A549 (cell line): ENCODE data around the gene FLII. TPM values are rescaled to one million over a fixed set of nuclear protein-coding genes. Genes with fewer than 3 reads are reported as not detected.

Experiments
- ATAC-seq, 2 experiments: fragments of 200-7000 bp in 1 of 2; fragments of >200 bp in 1 of 2; cut with Nextera tagmentation in 1 of 2; cut with Tn5 transposase in 1 of 2; 3 replicates each; pipeline versions ENCODE4 v1.8.0 to v1.9.1; 2018 to 2020; ENCODE audit warnings: mild to moderate bottlenecking in 1 of 2, moderate library complexity in 1 of 2
- CTCF ChIA-PET: fragments of 300-600 bp; sonication (Branson Sonifier 250); formaldehyde crosslinking; extraction: SDS; loops from one replicate; lab custom pipeline; 2021; ENCODE audit warnings: antibody characterized with exemption, inconsistent platforms; lab: Yijun Ruan, JAX
- POLR2A ChIA-PET: fragments of 350-600 bp; formaldehyde crosslinking; extraction: SDS; loops from one replicate; lab custom pipeline; 2021; ENCODE audit warnings: antibody characterized with exemption, inconsistent platforms; lab: Yijun Ruan, JAX
- DNase-seq, 2 experiments: peaks; one replicate each; pipeline versions ENCODE4 v3.0.0 to v3.0.0-alpha.2; 2011 to 2016; ENCODE audit warnings: low read depth in 1 of 2, low spot score in 1 of 2
- FAIRE-seq: peaks from 2 replicates; lab custom pipeline; 2011; peaks lifted over from hg19 to GRCh38; lab: Jason Lieb, UNC
- H3K27ac ChIP-seq, 2 experiments: fragments of >200 bp; sonication (Bioruptor Twin); formaldehyde crosslinking; 3 replicates each; pipeline ENCODE4 v1.5.1; 2016 to 2017
- H3K4me1 ChIP-seq: fragments of >200 bp; sonication (Bioruptor Twin); formaldehyde crosslinking; 3 replicates; pipeline ENCODE4 v1.6.1; 2016
- H3K4me2 ChIP-seq: fragments of >200 bp; sonication (Bioruptor Twin); formaldehyde crosslinking; 3 replicates; pipeline ENCODE4 v1.6.1; 2016
- H3K4me3 ChIP-seq: fragments of >200 bp; sonication (Bioruptor Twin); formaldehyde crosslinking; 3 replicates; pipeline ENCODE4 v1.5.1; 2016
- H3K9me3 ChIP-seq: fragments of >200 bp; sonication (Bioruptor Twin); formaldehyde crosslinking; 3 replicates; pipeline ENCODE4 v1.6.1; 2016
- ATOH8 ChIP-seq: fragments of 250-450 bp; sonication (Bioruptor Pico); IDR thresholded peaks from 2 replicates; pipeline ENCODE4 v1.5.0; 2020; ENCODE audit warnings: low read depth, mild to moderate bottlenecking, moderate library complexity
- BCL3 ChIP-seq: fragments of >200 bp; sonication (Bioruptor Twin); formaldehyde crosslinking; IDR thresholded peaks from 3 replicates; pipeline ENCODE4 v1.6.1; 2016
- CEBPB ChIP-seq, 2 experiments: fragments of >200 bp in 1 of 2; sonication (Bioruptor Twin) in 1 of 2; formaldehyde crosslinking in 1 of 2; IDR thresholded peaks; 2 replicates each; pipeline ENCODE4 v1.6.1; 2012 to 2016
- CTCF ChIP-seq: fragments of >200 bp; sonication (Bioruptor Twin); formaldehyde crosslinking; IDR thresholded peaks from 3 replicates; pipeline ENCODE4 v1.5.1; 2016
- ESRRA ChIP-seq: fragments of 150-350 bp; IDR thresholded peaks from 2 replicates; pipeline ENCODE4 v1.6.1; 2014; ENCODE audit warnings: mild to moderate bottlenecking, low read length, borderline replicate concordance
- FOSL2 ChIP-seq, 2 experiments: fragments of 450-650 bp in 1 of 2; fragments of >200 bp in 1 of 2; sonication (Bioruptor Twin) in 1 of 2; formaldehyde crosslinking; IDR thresholded peaks; 2 replicates each; pipeline versions ENCODE4 v1.5.0 to v1.6.1; 2016 to 2020; ENCODE audit warnings: mild to moderate bottlenecking in 1 of 2, moderate library complexity in 1 of 2
- HEYL ChIP-seq: fragments of 250-450 bp; sonication (Bioruptor Pico); IDR thresholded peaks from 2 replicates; pipeline ENCODE4 v1.8.0; 2021; ENCODE audit warnings: mild to moderate bottlenecking, moderate library complexity
- HOXA7 ChIP-seq: fragments of 250-450 bp; sonication (Bioruptor Pico); IDR thresholded peaks from 2 replicates; pipeline ENCODE4 v1.5.0; 2020; ENCODE audit warnings: mild to moderate bottlenecking, moderate library complexity
- JUNB ChIP-seq: fragments of >200 bp; sonication (Bioruptor Twin); formaldehyde crosslinking; IDR thresholded peaks from 2 replicates; pipeline ENCODE4 v1.6.1; 2016
- NFE2L2 ChIP-seq: fragments of 150-350 bp; conservative IDR thresholded peaks from 2 replicates; pipeline ENCODE4 v1.6.1; 2014; ENCODE audit warnings: low read length
- PBX3 ChIP-seq: IDR thresholded peaks from 2 replicates; pipeline ENCODE4 v1.6.1; 2012
- PHF8 ChIP-seq: fragments of 200-600 bp; sonication (generic); IDR thresholded peaks from 2 replicates; pipeline ENCODE4 v1.6.1; 2016; ENCODE audit warnings: low read depth, mild to moderate bottlenecking, antibody characterized with exemption, moderate library complexity, borderline replicate concordance
- POLR2AphosphoS2 ChIP-seq: conservative IDR thresholded peaks from 2 replicates; pipeline ENCODE4 v1.6.1; 2012; ENCODE audit warnings: low read length, improper control_type of control experiment, inconsistent platforms
- REST ChIP-seq: fragments of 200-600 bp; sonication (generic); IDR thresholded peaks from 2 replicates; pipeline ENCODE4 v1.6.1; 2016; ENCODE audit warnings: antibody characterized with exemption, mild to moderate bottlenecking, moderate library complexity
- RFX5 ChIP-seq: fragments of 450-650 bp; IDR thresholded peaks from 2 replicates; pipeline ENCODE4 v1.7.1; 2014; ENCODE audit warnings: antibody characterized with exemption, mild to moderate bottlenecking, moderate library complexity
- RNF2 ChIP-seq: fragments of 200-600 bp; sonication (generic); IDR thresholded peaks from 2 replicates; pipeline ENCODE4 v1.6.1; 2016; ENCODE audit warnings: low read depth, mild to moderate bottlenecking, antibody characterized with exemption, moderate library complexity, borderline replicate concordance
- ZC3H11A ChIP-seq: fragments of 450-650 bp; IDR thresholded peaks from 2 replicates; pipeline ENCODE4 v1.6.1; 2014; ENCODE audit warnings: antibody characterized with exemption, mild to moderate bottlenecking
- WGBS: methylation state at CpG from one replicate; pipeline ENCODE4 v1.1.6; 2017; ENCODE audit errors: missing lambda C conversion rate; 5-methylcytosine and 5-hydroxymethylcytosine counted together
- polyA plus RNA-seq, 4 experiments: library from polyadenylated mRNA; depleted of rRNA in 3 of 4; stranded (reverse); fragments of >200 nt; fragmentation: RNase III in 1 of 4; extraction: RNeasy Plus Mini Kit Qiagen cat#74134 plus additional on column Dnase treatment in 1 of 4; gene quantifications; 2 replicates in 3 of 4; 3 replicates in 1 of 4; pipeline ENCODE4 v1.2.3, GENCODE V29; 2011 to 2017

FLII gene
- polyA plus RNA-seq, 2 of the 4 experiments (the other 2 are of a cell fraction), result 253 to 280 TPM

GRCh38 chr17:18230288-18231141, 28.0 kb downstream of the FLII start (continued):
- no peak for TF ChIP-seq ATOH8 (CRISPR knock-in tag)
- no peak for TF ChIP-seq HOXA7 (CRISPR knock-in tag)
- no peak for TF ChIP-seq CEBPB (IDR thresholded peaks at IDR 0.05)

GRCh38 chr17:18229771-18230170, 28.8 kb downstream of the FLII start:
- POLR2A ChIA-PET, result no interaction called here
- Histone ChIP-seq H3K4me1 (peaks cover 9% of the 10 kb centered on the region), H3K27ac (no peak overlapping the region), H3K9me3 (no peaks in the 10 kb centered on the region)
- FAIRE-seq (no peak), ATAC-seq (no peak)
- WGBS, result 90% methylated on average over 7 of the region's 7 CpGs
- CTCF ChIA-PET, result interaction anchor here (1.0 to 12.1 kb wide), 6 partner anchors 12 to 117 kb away, joined by 3 to 103 read pairs (median 4); no protein-coding TSS in a partner anchor
- TF ChIP-seq NFE2L2 (no peak), PBX3 (no peak), RNF2 (no peak), CEBPB (IDR thresholded peaks at IDR 0.05) (no peak), JUNB (no peak), PHF8 (no peak), ZC3H11A (no peak), ATOH8 (CRISPR knock-in tag) (no peak), HEYL (CRISPR knock-in tag) (no peak), POLR2AphosphoS2 (no peak), BCL3 (no peak), FOSL2 (IDR thresholded peaks at IDR 0.05) (no peak), FOSL2 (CRISPR knock-in tag; IDR thresholded peaks at IDR 0.05) (no peak), ESRRA (no peak), RFX5 (no peak), REST (no peak), CTCF (no peak)
- TF ChIP-seq, all 56 proteins: peak for 0
- DNase-seq, result no peak
- Histone ChIP-seq H3K4me2 (no peak overlapping the region), H3K4me3 (no peak overlapping the region)
